Gastrocnemius medialis (tissue), 4 donors: ENCODE data around the gene DOCK4. TPM values are rescaled to one million over a fixed set of nuclear protein-coding genes. Genes with fewer than 3 reads are reported as not detected.

ENCODE experiments used
- ATAC-seq, 2 donors: fragments of 150-250 bp; one replicate each; pipeline ENCODE4 v1.9.1; 2016
- DNase-seq, 2 donors: peaks; one replicate each; pipeline ENCODE4 v3.0.0-alpha.2; 2019
- H3K27ac ChIP-seq, 4 donors: fragments of 200-600 bp; sonication (generic); 1 replicate in 1 of 4; 2 replicates in 3 of 4; pipeline ENCODE4 v1.5.1; 2016 to 2018; ENCODE audit warnings: mild to moderate bottlenecking in 2 of 4, moderate library complexity in 1 of 4
- H3K27me3 ChIP-seq, 3 donors: fragments of 200-600 bp; sonication (generic) in 2 of 3; 1 replicate in 1 of 3; 2 replicates in 2 of 3; pipeline versions ENCODE4 v1.5.1 to v1.6.0; 2016 to 2019; ENCODE audit warnings: mild to moderate bottlenecking in 1 of 3, moderate library complexity in 1 of 3
- H3K36me3 ChIP-seq, 2 donors: fragments of 200-600 bp; sonication (generic) in 1 of 2; one replicate each; pipeline ENCODE4 v1.5.1; 2017 to 2018
- H3K4me1 ChIP-seq, 2 donors: fragments of 200-600 bp; sonication (generic) in 1 of 2; one replicate each; pipeline ENCODE4 v1.5.1; 2016 to 2017; ENCODE audit warnings: mild to moderate bottlenecking in 2 of 2
- H3K4me3 ChIP-seq, 4 donors: fragments of 200-600 bp; sonication (generic) in 3 of 4; 1 replicate in 1 of 4; 2 replicates in 3 of 4; pipeline ENCODE4 v1.5.1; 2016 to 2019; ENCODE audit warnings: mild to moderate bottlenecking in 2 of 4
- H3K9me3 ChIP-seq, 3 donors: fragments of 200-600 bp; sonication (generic) in 2 of 3; 1 replicate in 1 of 3; 2 replicates in 2 of 3; pipeline ENCODE4 v1.5.1; 2016 to 2019
- CTCF ChIP-seq, 5 experiments: fragments of 450-650 bp in 3 of 5; fragments of 200-600 bp in 2 of 5; sonication (generic) in 2 of 5; IDR thresholded peaks in 4 of 5; conservative IDR thresholded peaks in 1 of 5; 1 replicate in 4 of 5; 2 replicates in 1 of 5; pipeline ENCODE4 v1.5.1; 2016 to 2019; ENCODE audit warnings: antibody characterized with exemption in 5 of 5, mild to moderate bottlenecking in 3 of 5, moderate library complexity in 3 of 5
- POLR2A ChIP-seq, 2 donors: fragments of 450-650 bp; IDR thresholded peaks; one replicate each; pipeline ENCODE4 v1.6.1; 2017; ENCODE audit warnings: antibody characterized with exemption in 2 of 2, mild to moderate bottlenecking in 2 of 2, moderate library complexity in 2 of 2
- in situ Hi-C, 4 donors: fragments of 200-750 bp; cut with MboI; loops; one replicate each; pipeline versions ENCODE4 v1.15.0 to v1.8.0; 2017; ENCODE audit warnings: low sequenced_read_pairs in 4 of 4
- intact Hi-C: fragments of 100-400 bp; cut with DNase I; formaldehyde crosslinking; loops from one replicate; pipeline ENCODE4 v1.15.1; 2023; ENCODE audit warnings: low total_unique reads
- total RNA-seq, 4 donors: library from RNA; depleted of rRNA; stranded (reverse); fragments of >200 nt; gene quantifications; one replicate each; pipeline versions ENCODE4 v1.1.0 to v1.2.3, GENCODE V29; 2016

The DOCK4 gene
- total RNA-seq, 4 donors from 2014 or later = 8.7 to 12.0 (median 10.2) TPM

DNA sequence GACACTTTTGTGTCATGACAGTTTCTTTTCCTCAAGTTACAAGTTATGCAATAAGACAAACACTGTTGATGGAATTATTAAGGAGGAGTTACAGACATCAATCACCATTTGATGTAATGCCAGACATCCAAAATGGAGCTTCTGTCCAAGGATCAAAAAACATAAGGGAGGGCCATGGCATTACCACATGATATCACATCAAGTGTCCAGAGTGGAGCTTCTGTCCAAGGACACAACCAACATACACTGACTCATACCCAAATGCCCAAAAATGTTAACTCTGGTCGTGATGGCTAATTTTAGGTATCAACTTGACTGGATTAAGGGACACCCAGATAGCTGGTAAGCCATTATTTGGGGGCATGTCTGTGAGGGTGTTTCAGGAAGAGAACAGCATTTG lies 140.4 kb downstream of the DOCK4 start:
- Histone ChIP-seq H3K4me3 (no peak overlapping the region), H3K4me1 (peaks cover 17 to 19% of the 10 kb centered on the region in 2 donors), H3K9me3 (no peaks in the 10 kb centered on the region), H3K27ac (no peak overlapping the region), H3K27me3 (no peaks in the 10 kb centered on the region), H3K36me3 (no peaks in the 10 kb centered on the region)
- TF ChIP-seq CTCF (IDR thresholded peaks at IDR 0.05 in 4 of 5, conservative IDR thresholded peaks at IDR 0.05 in 1 of 5) (no peak), POLR2A (IDR thresholded peaks at IDR 0.05) (no peak)
- DNase-seq (no peak), ATAC-seq (no peak)
- in situ Hi-C loops (no loop called here), intact Hi-C loops (no loop called here)

GRCh38 chr7:112064627-112065385 lies 141.4 kb downstream of the DOCK4 start:
- intact Hi-C loops = no loop called here
- DNase-seq = no peak
- in situ Hi-C loops = no loop called here
- Histone ChIP-seq H3K27me3 (no peaks in the 10 kb centered on the region), H3K9me3 (no peaks in the 10 kb centered on the region), H3K4me3 (no peak overlapping the region), H3K36me3 (no peaks in the 10 kb centered on the region), H3K4me1 (peaks cover 14 to 25% of the 10 kb centered on the region in 2 donors), H3K27ac (no peak overlapping the region)
- no peak for ATAC-seq
- no peak for TF ChIP-seq CTCF (IDR thresholded peaks at IDR 0.05 in 4 of 5, conservative IDR thresholded peaks at IDR 0.05 in 1 of 5)
- TF ChIP-seq POLR2A (IDR thresholded peaks at IDR 0.05) = no peak

GRCh38 chr7:112063974-112064373 lies 142.2 kb downstream of the DOCK4 start:
- intact Hi-C loops (no loop called here), in situ Hi-C loops (no loop called here)
- Histone ChIP-seq H3K4me1 (peaks cover 8 to 20% of the 10 kb centered on the region in 2 donors), H3K27ac (no peak overlapping the region), H3K4me3 (no peak overlapping the region), H3K27me3 (no peaks in the 10 kb centered on the region), H3K36me3 (no peaks in the 10 kb centered on the region), H3K9me3 (no peaks in the 10 kb centered on the region)
- TF ChIP-seq CTCF (IDR thresholded peaks at IDR 0.05 in 4 of 5, conservative IDR thresholded peaks at IDR 0.05 in 1 of 5) = no peak
- no peak for TF ChIP-seq POLR2A (IDR thresholded peaks at IDR 0.05)
- DNase-seq (no peak), ATAC-seq (no peak)

GRCh38 chr7:112061051-112061450 lies 145.1 kb downstream of the DOCK4 start:
- H3K27me3 ChIP-seq = no peaks in the 10 kb centered on the region
- H3K4me3 ChIP-seq = no peak overlapping the region
- no peaks in the 10 kb centered on the region for H3K36me3 ChIP-seq
- peaks cover 8 to 13% of the 10 kb centered on the region in 2 donors for H3K4me1 ChIP-seq
- ATAC-seq (no peak), DNase-seq (no peak)
- intact Hi-C loops (no loop called here), in situ Hi-C loops (no loop called here)
- no peaks in the 10 kb centered on the region for H3K9me3 ChIP-seq
- TF ChIP-seq POLR2A (IDR thresholded peaks at IDR 0.05) (no peak), CTCF (IDR thresholded peaks at IDR 0.05 in 4 of 5, conservative IDR thresholded peaks at IDR 0.05 in 1 of 5) (no peak)
- no peak overlapping the region for H3K27ac ChIP-seq
